ENCODE measurements around the gene SGMS1.
"Not testable (repeated sequence)": the region's sequence is repeated elsewhere in the genome, so short reads cannot be mapped to it uniquely, and the experiment has no call there.

The SGMS1 gene

DNA sequence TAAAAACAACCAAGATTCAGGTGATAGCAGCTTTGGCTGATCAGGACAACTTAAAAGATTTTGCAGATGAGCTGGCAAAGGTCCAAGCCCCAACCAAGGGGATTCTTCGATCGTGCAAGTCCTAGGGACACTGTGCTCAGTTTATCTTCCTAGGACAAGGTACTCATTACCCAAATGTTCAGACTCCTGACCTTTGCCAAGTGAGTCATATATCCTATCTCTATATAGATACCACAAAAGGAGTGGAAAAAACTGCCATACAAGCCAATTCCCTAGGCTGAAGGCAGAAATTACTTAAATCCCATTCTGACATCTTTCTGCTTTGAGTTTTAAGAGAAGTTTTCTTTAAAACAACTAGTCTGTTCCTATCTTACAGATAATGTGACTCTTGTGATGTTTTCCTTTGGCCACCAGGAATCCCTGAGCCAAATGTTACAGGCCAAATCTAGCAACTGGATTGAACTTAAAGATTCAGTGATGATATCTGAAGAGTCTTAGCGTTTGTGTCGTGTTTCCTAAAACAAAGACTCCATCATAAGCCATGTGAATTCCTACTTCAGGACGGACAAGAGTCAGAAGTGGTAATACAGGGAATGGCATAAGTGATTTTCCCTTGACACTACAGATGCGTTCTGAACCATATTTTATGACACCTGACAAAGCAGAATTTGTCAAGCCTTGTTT is 229.8 kb downstream of the SGMS1 start:
- no peak for DNase-seq

DNA sequence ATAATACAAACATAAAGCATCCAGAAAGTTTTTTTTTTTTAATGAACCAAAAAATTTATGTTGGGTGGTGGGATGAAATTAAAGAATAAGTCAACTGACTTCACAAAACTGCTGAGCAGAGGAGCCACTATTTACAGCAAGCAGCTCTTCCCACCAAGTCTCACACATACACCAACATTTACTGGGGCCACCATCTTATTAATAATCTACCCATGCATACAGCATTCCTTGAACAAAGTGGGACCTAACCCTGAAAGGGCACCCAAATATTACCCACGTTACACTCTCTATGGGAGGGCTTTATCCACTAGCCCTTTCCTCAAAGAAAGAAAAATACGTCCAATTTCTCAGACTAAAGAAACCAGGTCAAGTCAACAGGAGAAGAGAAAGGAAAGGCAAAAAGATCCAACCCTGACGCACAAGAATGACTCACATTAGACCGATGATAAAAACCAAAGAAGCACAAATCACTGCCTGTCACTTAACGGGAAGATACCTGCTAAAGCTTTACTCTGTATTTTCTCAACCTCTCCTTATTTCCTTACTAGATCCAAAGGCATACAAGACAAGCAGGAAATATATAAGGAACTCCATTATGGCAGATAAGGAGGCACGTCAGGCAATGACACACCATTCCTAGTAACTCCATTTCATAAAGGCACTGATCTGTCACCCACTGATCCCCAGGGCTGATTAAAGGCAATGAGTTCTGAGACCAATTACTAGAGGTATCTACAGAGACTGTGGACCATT is 230.6 kb downstream of the SGMS1 start:
- no peak for DNase-seq

DNA sequence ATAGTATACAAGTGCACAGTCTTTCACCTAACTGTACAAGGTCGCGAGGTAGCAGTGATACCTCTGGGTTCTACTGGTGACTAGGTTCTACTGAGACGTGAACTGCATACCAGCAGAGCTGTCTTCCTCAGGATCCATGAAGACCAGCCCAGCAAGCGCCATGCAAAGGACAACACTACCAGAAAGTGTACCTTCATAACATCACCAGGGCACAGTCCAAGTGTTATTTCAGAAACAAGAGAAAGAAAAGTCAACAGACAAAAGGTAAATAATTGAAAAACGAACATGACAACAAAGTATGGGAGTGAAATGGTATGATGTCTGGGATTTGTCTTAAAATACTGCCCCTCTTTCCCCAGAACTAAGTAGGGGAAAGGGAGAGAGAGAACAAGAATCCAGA is 231.3 kb downstream of the SGMS1 start:
- no peak for DNase-seq

DNA sequence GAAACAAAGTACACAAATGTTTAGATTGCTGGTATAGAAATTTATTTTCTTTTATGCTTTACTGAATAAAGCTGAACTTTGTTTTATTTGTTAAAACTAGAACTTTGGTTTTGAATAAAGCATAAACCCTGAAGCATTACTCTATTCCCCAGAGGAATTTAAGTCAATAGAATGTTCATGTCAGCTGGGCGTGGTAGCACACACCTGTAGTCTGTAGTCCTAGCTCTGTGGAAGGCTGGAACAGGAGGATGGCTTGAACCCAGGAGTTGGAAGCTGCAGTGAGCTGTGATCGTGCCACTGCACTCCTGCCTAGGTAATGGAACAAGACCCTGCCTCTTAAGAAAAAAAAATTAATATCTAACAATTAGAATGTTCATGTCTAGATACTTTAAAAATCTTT is 233.5 kb downstream of the SGMS1 start:
- no peak for DNase-seq

DNA sequence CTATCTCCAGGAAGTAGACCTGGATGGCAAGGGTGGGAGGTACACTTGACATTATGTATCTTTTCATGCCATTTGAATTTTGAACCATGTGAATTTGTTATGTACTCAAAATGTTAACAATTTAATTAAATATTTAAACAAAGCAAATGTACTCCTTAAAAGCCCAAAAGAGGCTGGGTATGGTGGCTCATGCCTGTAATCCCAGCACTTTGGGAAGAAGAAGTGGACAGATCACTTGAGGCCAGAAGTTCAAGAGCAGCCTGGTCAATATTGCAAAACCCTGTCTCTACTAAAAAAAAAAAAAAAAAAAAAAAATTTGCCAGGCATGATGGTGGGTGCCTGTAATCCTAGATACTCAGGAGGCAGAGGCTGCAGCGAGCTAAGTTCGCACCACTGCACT is 235.6 kb downstream of the SGMS1 start:
- DNase-seq = no peak

DNA sequence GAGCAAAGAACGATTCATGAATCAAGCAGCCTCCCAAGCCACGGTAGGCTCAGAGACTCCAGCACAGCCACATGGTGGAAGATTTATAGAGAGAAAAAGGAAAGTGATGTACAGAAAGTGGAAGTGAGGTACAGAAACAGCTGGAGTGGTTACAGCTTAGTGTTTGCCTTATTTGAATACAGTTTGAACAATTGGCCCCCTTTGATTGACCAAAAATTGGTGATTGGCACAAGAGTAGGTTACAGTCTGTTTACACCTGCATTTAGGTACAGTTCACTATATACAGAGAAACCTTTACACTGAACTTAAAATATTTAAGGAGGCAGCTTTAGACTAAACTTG is 236.1 kb downstream of the SGMS1 start:
- no peak for DNase-seq

DNA sequence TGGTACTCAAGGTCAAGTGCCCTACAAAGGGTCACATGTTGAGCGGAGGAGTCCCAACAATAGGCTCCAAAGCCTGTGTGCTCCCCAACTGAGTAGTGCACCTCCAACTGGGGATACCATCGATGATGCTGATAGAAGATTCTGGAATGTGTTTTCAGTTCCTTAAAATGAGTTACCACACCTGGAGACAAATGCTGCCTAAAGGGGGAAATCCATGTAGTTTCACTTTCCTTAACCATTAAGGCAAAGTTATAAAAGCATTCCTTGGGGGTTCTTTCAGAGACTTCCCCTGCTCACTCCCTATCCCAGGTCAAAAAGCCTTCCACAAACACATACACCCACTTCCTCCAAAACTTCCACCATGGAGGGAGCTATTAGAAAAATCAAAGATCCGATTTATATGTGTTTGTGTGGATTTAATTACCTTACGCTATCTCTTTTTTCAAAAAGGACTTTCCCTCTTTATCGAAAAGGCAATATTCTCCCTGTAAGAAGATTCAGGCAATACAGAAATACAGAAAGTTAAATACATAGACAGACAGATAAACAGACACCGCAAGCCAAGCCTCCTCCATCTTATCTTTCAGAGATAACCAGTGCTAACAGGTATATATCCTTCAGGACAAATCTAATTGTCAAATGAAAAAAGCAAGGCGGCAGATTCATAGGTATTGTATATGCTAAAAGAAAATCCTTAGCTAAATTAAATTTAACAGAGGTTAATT is 236.6 kb downstream of the SGMS1 start:
- DNase-seq = no peak

DNA sequence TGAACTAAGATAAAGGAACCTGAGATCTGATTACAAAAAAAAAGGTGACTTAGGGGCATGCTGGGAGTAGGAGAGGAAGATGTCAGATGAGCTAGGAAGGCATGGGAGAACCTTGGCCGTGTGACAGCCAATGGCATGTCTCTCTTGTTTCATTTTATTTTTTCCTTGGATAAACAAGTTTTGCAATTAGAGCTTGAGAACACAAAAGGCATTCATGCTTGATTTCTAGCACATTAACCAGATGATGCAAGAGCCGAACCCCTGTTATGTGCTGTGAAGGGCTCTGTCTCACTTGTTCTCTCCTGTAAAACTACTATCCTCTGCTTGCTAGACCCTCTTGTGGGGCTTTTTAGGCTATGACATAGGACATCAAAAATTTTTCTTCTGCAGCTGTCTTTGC is 238.1 kb downstream of the SGMS1 start:
- no peak for DNase-seq

DNA sequence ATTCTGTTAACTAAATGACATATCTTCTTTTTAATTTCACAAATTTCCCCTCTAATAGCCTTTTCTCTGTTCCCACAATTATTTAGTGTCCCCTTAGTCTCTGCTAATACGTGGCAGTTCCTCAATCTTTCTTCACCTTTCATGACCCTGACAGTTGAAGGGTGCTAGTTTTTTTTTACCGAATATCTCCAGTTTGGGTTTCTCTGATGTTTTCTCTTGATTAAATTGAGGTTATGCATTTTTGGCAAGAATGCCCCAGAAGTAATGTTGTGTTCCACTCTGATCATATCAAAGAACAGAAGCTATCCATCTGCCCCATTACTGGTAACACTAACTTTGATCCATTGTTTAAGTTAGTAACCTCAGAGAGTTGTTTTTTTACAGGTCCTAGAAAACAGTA is 238.9 kb downstream of the SGMS1 start:
- DNase-seq = no peak

DNA sequence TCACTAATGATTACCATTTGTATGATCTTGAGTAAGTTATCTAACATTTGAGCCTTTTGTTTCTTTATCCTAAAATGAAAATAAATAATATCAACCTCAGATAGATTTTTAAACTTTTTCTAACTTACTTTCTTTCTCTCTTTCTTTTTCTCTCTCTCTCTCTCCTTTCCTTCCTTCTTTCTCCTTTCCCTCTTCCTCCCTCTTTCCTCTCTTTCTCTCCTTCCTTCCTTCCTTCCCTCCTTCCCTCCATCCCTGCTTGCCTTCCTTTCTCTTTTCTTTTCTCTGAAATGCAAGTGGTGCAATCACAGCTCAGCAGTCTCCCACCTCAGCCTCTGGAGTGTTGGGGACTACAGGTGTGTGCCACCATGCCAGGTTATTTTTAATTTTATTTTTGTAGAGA is 239.5 kb downstream of the SGMS1 start:
- DNase-seq = no peak

DNA sequence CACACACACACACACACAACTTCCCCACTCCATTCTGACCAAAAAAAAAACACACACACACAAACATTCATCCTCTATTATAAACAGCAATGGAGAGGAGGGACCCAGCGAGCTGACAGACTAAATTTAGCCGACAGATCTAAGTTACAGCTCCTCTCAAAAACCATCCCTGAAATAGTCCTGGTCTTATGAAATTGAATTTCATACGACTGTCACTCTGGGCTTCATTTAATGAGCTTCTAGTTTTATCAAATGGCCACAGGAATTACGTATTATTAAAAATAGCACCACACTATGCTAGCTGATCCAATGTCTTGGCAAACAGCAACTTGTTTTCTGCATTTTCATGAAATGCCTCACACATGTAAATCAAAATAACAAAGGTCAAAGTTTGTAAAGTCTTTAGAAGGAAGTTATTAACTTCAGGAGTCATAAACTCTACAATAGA is 241.2 kb downstream of the SGMS1 start:
- DNase-seq = no peak

DNA sequence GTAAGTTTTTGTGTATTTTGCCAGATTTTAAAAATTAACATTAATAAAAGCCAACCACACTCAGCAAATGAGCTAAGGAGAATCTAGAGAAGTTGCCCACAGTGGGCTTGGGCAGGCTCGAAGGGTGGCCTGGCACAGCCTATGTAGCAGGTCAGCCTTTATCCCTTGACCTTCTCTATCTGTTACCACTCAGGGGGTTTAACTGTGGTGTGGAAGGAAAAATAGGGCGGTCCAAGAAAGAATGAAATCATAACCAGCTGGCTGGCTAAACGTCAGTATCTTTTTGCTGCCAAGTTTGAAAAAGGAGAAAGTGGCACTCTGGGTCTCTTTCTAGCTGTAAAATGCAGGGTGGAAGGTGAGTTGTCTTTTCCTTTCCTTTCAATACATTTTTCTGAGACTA is 242.1 kb downstream of the SGMS1 start:
- DNase-seq = no peak

DNA sequence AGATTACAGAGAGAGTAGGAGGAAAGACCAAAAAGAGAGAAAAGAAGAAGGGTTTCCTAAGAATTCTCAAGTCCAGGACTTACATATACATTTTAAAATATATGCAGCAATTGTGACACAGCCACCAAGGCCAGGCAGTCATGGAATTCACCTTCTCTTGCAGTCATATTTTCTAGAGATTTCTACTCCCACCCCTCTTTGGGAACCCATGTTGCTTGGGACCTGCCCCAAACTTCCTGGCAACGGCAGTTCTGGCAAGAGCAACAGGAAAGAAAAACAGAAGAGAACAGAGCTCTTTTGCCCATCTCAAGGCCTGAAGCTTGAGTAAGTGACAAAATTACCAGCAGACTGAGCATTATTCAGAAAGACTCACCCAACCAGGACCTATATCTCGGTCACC is 244.1 kb downstream of the SGMS1 start:
- DNase-seq = no peak

DNA sequence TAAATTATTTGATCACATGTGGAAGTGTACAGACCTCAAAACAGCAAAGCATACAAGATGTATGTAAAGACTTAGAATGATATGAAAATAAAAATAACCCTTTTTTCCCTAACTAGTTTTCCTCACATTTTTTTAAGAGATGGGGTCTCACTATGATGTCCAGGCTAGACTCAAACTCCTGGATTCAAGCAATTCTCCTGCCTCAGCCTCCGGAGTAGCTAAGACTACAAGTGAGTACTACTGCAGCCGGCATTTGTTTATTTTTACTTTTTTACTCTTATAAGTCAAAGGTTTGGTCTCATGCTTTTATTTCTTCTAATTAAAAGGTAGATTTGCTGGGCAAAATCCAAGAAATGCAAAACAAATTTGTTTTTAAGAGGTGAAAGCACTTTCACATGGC is 248.0 kb downstream of the SGMS1 start:
- no peak for DNase-seq

DNA sequence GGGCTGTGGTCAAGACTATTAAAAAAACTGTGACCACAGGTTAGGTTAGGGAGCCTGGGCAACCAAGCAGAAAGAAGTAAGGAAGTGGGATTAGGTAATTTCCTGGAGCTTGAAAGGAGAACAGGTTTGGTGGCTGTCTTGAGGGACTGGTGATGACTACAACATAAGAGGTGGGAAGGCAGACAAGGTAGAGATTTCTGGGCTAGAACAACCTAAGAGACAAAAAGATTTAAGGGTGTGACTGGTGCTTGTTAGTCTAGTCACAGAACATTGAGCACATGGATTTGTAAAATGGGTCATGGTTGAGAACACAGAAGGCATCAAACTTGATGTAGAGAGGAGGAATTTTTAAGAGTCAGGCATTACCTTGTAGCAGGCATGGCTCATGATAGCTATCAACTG is 248.7 kb downstream of the SGMS1 start:
- DNase-seq = no peak

DNA sequence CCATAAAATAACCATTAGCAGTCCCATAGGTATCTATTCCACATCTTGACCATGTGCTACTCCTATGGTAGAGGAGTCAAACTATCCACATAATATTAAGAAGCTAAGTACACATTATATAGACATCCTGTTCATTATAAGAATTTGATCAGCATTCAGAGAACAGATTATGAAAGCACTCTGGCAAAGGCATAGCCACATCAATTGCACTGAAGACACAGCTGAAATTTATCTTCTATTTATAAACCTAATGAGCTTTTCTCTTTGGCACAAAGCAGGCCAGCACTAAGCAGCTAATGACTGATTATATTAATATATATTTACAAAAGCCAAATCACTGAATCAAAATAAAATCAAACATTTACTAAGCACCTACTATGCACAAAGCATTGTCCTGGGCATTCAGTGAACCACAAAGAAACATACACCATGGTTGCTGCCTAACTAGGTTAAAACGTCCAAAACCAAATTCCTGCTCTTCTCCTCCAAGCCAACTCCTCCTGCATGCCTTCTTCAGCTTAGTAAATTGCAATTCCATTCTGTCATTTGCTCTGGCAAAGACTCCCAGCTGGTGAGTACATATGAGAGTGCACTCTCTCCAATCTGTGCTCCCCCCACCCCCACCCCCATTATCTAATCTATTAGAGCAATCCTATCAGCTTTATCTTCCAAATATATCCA is 249.8 kb downstream of the SGMS1 start:
- no peak for DNase-seq

DNA sequence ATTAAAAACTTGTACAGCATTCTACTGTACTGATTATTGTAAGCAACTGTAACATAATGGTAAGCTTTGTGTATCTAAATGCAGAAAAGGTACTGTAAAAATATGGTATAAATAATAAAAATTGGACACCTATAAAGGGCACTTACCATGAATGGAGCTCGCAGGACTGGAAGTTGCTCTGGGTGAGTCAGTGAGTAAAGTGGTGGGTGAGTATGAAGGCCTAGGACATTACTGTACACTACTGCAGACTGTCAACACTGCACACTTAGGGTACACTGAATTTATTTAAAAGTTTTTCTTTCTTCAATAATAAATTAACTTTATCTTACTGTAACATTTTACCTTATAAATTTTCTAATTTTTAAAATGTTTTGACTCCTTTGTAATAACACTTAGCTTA is 253.8 kb downstream of the SGMS1 start:
- DNase-seq = no peak

DNA sequence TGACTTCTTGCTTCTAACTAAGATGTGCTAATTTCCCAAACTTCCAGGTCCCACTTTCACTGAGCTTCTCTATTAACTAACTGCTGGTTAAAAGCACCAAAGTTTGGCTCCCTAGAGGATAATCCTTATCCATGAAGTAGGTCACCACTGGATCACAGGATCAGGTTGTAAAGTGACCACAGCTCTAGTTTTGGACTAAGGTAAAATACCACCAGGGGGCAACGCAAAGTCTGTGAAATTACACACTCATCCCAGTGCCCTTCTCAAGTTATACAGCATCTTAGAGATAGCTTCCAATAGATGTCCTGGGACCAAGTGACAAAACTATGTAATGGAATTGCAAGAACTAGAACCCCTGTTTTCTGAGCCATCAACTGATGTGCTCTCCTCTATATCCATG is 256.0 kb downstream of the SGMS1 start:
- DNase-seq = no peak

DNA sequence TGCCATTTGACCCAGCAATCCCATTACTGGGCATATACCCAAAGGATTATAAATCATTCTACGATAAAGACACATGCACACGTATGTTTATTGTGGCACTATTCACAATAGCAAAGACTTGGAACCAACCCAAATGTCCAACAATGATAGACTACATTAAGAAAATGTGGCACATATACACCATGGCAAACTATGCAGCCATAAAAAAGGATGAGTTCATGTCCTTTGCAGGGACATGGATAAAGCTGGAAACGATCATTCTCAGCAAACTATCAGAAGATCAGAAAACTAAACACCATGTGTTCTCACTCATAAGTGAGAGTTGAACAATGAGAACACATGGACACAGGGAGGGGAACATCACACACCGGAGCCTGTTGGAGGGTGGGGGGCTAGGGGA is 257.3 kb downstream of the SGMS1 start:
- DNase-seq = not testable (repeated sequence)

DNA sequence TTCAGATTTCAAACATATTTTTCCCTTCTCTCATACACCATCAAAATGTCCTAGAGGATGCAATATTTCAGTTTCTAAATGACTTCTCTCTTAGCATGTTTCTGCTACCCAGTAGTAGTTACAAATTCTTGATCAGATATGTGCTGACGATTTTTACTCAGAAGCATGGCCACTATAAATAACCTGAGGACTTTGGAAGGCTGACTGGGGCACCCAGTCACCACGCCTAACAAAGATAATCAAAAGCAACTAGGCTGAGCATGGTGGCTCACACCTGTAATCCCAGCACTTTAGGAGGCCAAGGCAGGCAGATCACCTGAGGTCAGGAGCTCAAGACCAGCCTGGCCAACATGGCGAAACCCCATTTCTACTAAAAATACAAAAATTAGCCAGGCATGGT is 259.0 kb downstream of the SGMS1 start:
- not testable (repeated sequence) for DNase-seq

DNA sequence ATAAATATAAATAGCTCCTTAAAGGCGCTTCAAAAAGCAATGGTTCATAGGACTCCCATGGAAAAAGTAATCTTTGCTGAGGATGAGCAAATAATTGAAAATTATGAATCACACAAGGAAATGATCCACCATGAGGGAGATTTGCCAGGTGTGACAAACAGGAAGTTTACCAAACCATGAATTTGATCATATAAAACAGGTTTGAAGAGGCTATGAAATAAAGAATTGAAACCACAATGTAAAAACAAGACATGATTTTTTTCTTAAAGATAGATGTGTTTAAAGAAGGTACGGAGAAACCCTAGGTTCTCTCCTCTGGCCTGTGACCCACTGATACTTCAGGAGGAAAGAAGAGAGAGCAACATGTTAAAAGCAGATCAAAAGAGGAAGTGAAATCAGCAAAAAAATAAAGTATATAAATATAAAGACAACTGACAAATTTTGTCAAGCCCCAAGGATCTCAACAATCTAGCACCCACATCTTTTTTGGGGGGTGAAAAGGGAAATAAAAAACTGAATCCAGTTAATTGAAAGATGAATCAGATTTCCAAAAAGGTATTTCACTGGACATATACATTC is 261.1 kb downstream of the SGMS1 start:
- DNase-seq = no peak

DNA sequence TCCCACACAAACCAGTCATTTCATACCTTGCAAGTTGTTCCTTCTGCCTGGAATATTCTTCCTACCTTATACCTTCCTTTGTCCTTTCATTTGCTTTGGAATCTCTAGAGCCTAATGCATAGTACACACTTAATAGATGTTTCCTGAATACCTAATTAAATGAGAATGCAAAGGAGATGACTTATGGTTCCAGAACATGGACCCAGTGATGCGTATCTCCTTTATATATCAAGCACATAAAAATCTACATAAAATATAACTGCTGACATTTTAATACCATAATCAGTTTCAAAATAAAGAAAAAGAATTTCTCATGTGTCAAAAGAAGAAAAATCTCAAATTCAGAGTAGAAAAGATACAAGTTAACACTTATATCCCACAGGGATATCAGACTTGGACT is 261.8 kb downstream of the SGMS1 start:
- DNase-seq = no peak
